NCI-H1694 (cell line): ENCODE results near the gene OSGIN1.

Experiments
- DNase-seq: peaks from one replicate; lab custom pipeline; 2025; lab: John Stamatoyannopoulos, UW

The OSGIN1 gene

GRCh38 chr16:83958846-83959565 lies 6.0 kb downstream of the OSGIN1 start:
- DNase-seq = no peak

DNA sequence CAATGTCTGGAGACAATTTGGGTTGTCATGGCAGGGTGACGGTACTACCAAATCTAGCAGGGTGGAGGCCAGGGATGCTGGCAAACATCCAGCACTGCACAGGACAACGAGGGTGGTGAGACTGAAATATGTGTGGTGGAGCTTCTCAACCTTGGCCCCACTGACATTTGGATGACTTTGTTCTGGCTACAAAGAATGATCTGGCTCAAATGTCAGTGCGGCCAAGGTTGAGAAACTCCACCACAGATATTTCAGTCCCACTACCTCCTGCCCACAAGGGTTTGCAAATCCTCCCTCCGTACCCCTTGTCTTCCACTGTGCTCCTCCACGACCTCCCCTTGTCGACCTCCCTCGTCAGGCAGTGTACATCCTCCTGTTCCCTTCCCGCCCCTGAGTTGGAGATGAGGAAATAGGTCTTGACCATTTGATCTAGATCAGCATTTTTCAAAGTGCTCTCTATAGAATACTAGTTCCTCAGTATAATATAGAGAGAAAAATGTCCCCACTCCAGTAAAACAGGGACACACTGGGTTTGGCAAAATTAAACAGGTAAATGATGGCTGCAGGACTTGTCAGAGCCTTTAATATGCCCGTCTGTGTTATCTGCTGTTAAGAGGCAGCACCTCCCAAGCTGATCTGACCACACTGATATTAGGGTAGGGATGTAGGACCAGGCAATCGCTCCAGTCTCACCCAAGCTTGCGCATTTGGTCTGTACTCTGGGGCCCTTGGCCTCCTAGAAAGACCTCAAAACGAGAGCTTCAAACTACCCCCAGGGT lies 6.8 kb downstream of the OSGIN1 start:
- no peak for DNase-seq

- DNase-seq = no peak
Measured at GRCh38 chr16:83960521-83961249, 7.6 kb downstream of the OSGIN1 start.

GRCh38 chr16:83961591-83961990 lies 8.6 kb downstream of the OSGIN1 start:
- no peak for DNase-seq

- DNase-seq = no peak
Measured at GRCh38 chr16:83963277-83964119, 10.5 kb downstream of the OSGIN1 start.

GRCh38 chr16:83964684-83965443 lies 11.8 kb downstream of the OSGIN1 start:
- no peak for DNase-seq

DNA sequence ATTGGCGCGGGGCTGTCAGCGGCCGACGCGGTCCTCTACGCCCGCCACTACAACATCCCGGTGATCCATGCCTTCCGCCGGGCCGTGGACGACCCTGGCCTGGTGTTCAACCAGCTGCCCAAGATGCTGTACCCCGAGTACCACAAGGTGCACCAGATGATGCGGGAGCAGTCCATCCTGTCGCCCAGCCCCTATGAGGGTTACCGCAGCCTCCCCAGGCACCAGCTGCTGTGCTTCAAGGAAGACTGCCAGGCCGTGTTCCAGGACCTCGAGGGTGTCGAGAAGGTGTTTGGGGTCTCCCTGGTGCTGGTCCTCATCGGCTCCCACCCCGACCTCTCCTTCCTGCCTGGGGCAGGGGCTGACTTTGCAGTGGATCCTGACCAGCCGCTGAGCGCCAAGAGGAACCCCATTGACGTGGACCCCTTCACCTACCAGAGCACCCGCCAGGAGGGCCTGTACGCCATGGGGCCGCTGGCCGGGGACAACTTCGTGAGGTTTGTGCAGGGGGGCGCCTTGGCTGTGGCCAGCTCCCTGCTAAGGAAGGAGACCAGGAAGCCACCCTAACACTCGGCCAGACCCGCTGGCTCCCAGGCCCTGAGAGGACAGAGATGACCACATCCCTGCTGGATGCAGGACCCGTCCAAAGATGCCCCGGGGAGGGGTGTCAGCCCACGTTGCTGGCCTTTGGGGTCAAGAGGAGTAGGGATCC lies 12.6 kb downstream of the OSGIN1 start:
- no peak for DNase-seq

DNA sequence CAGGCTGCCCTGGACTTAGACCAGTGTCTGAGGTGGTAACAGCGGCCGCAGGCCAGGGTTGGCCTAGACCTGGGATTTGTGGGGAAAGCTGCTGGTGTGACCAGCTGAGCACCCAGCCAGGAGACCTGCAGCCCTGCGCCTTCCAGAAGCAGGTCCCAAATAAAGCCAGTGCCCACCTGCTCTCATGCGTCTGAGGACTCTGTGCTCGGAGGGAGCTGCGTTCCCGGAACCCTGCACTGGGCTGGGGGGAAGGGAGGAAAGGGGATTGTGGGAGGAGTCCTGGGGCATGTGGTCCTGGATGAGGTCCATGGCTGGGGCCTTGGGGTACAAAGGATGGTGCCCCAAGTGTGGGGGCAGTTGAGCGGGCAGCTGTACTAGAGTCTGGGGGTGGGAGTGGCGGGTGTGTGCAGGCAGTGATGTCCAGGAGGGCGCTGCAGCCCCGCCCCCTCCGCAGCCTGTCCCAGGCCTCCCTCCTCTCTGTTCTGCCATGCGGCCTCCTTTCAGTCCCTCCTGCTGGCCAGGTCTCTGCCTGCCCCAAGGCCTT lies 13.2 kb downstream of the OSGIN1 start:
- no peak for DNase-seq

DNA sequence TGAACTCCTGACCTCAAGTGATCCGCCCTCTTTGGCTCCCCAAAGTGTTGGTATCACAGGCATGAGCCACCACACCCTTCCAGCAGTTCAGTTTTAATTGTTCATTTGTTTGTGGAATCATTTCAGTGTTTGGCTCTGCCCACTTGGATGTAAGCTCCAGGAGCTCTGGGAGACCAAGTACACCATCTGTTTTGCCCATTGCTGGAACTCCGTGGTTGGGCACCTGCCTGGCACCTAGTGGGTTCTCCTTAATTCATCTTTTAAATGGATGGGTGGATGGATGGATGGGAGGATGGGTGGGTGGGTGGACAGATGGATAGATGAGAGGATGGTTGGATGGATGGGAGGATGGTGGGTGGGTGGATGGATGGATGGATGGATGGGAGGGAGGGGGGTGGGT lies 14.1 kb downstream of the OSGIN1 start:
- peak; percentile 13 for DNase-seq

DNA sequence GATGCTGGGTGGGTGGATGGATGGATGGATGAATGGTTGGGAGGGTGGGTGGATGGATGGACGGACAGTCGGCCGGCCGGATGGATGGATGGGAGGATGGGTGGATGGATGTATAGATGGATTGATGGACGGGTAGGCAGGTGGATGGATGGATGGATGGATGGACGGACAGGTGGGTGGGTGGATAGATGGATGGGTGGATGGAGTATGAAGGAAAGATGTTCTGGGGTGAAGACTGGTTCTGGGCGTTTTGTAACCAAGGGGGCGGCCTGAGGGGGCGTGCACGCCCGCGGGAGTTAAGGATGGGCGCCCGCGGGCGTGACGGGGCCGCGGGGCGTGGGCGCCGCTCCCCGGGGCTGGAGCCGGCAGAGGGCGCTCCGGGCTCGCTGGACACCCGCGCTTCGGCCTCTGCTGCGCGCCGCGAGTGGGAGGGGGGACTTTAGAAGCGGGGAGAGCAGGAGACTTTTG lies 14.8 kb downstream of the OSGIN1 start, which contains the start of gene NECAB2:
NECAB2 (plus strand) TSS at position 407 of the 468 bp plus-strand sequence. CDS start 405 bp downstream, outside the sequence.
- DNase-seq = no peak

DNA sequence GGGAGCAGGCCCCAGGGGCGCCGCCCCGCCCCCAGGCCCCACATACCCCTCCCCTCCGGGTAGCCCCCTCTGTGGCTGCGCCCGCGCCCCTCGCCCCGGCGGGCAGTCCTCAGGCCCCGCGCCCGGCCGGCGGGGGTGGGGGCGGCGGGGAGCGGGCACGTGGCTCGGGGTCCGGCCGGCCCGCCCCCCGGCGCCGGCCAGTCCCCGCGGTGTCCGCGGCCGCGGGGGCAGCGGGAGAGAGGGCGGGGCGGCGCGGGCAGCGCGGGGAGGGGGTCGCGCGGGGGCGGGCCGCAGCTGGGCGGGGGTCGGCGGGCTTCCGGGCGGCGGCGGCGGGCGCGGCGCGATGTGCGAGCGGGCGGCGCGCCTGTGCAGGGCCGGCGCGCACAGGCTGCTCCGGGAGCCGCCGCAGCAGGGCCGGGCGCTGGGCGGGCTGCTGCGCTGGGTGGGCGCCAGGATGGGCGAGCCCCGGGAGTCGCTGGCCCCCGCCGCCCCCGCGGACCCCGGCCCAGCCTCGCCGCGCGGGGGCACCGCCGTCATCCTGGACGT lies 15.3 kb downstream of the OSGIN1 start:
- no peak for DNase-seq

- no peak for DNase-seq
Measured at GRCh38 chr16:83968891-83969649, 16.0 kb downstream of the OSGIN1 start.

DNA sequence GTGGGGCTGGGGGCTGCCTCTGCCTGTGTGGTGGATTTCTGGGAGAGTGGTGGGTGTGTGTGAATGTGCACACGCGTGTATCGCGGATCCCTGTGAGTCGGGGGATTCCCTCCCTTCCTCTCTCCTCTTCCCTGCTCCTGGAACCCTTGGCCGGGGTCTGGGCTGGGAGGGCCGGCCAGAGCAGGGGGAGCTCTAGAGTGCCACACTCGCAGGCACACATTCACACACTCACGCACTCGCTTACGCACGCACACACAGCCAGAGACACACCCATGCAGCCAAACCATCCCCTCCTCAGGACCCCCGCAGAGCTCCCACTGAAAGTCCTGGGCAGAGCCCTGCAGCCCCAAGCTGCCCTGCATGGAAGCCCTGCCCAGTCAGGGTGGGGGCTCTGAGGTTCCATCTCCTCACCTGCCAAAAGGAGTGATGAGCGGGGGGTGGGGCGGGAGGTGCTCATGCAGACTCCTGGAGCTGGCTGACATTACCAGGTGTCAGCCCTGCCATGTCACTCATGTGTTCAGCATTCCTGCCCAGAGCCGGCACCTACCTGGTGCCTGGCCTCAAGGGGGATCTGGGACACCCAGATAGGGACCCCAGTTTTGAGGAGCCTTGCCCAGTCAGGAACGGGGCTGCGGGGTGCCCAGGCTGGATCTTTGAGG lies 16.9 kb downstream of the OSGIN1 start:
- DNase-seq = no peak

- DNase-seq = no peak
Measured at GRCh38 chr16:83970430-83970815, 17.4 kb downstream of the OSGIN1 start.

- DNase-seq = no peak
Measured at GRCh38 chr16:83971165-83972130, 18.4 kb downstream of the OSGIN1 start.

- no peak for DNase-seq
Measured at GRCh38 chr16:83972256-83973008, 19.4 kb downstream of the OSGIN1 start.
